Measurements from ENCODE around the gene APLF. TPM values are rescaled to one million over a fixed set of nuclear protein-coding genes. Genes with fewer than 3 reads are reported as not detected.
A peak's percentile ranks its signal among the peaks of the same experiment; 100 is the strongest.

Gene APLF, protein sequence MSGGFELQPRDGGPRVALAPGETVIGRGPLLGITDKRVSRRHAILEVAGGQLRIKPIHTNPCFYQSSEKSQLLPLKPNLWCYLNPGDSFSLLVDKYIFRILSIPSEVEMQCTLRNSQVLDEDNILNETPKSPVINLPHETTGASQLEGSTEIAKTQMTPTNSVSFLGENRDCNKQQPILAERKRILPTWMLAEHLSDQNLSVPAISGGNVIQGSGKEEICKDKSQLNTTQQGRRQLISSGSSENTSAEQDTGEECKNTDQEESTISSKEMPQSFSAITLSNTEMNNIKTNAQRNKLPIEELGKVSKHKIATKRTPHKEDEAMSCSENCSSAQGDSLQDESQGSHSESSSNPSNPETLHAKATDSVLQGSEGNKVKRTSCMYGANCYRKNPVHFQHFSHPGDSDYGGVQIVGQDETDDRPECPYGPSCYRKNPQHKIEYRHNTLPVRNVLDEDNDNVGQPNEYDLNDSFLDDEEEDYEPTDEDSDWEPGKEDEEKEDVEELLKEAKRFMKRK
- 2.4 and 3.3 TPM in 2 replicates for total RNA-seq

DNA sequence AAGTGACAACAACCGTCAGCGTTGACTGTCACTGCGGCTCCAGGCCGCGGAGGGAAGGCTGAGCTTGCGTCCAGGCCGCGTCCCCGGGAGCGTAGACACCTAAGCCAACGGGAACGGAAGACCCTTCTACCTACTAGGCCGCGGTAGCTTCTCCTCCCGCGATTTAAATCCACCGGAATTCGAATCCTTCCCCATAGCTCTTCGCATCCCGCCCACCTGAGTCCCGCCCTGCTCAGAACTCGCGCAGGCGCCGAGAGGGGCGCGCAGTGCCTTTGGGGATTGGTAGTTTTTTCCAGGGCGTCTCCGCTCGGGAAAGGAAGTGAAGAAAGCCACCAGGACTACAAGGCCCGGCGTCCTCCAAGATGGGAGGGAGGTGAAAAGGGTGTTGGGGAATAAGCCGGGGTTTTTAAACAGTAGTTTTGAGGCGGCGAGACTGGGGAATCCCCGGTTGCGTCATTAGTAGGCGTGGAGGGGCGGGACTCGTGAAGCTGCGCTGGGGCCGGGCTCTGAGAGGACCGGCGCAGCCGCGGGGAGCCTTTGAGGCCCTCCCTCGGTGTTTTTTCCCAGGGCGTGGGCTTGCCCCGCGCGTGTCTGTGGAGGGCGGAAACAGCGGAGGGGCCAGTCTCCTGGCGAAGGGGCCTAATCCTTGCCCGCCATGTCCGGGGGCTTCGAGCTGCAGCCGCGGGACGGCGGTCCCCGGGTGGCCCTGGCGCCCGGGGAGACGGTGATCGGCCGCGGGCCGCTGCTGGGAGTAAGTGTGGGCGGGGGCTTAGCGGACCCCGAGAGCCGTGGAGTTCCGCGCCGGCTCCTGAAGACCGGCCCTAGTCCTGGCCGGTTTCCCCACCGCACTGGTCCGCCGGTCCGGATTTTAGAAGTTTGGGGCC lies at the start of gene APLF, which contains the start of gene FBXO48:
APLF (plus strand) TSS at position 509 of the 884 bp plus-strand sequence; CDS start at position 656, 147 bp downstream.
FBXO48 (minus strand) TSS at position 218 of the 884 bp plus-strand sequence. CDS start 2,149 bp downstream, outside the sequence.
- peak; percentile 96 for DNase-seq (ENCODE audit: extremely low read depth, low read depth, low spot score)

DNA sequence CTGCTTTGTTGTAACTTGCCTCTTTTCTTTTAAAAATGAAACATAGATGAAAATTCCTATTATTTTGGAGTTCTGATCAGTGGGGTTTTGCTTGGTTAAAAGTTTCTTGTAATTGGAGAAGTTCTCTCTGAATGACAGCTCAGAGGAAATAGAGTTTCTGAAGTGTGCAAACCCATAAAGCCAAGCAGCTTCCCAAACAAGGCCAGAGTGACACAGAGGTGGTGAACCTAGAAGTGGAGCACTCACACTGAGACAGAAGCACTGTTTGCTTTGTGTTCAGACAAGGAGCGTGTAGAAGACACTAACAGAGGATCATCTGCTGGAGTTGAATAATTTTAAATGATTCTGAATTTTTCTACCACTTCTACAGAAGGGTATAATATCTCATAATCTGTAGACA lies 49.5 kb upstream of the APLF start:
- no peak for DNase-seq (ENCODE audit: extremely low read depth, low read depth, low spot score)

DNA sequence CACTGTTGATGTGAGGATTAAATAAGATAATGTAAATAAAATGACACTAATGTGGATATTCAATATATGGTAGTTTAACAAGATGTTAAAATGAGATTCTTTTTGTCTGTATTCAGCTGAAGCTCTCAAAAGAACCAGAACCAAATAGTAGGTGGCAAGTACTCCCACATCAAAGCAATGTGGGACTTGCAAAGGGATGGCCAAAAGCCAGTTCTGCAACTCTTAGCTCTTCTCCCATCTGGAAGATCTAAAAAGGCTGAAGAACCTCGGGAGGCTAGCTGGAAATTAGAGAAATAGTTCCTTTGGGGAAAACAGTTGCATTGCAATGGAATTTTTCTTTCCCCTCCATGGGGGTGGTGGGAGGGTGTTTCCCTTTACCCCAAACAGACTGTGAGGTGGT lies 49.0 kb upstream of the APLF start:
- DNase-seq (ENCODE audit: extremely low read depth, low read depth, low spot score): no peak

DNA sequence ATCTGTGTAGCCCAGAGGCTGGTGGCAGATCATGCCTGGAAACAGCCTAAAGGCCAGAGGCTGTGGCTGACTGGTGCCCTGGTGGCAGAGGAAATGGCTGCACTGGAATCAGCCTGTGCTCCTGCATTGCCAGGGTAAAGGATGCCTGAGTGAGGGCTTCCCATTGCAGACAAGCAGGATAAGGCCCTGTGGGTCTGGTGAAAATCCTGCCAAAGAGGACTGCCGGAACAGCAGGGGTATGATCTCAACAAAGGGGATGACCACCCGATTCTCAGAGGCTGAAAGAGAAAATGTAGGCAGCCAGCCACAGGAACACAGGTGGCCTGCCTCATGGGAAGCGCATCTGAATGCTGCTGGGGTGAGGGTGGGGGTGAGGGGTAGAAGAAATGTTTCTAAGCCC lies 48.5 kb upstream of the APLF start:
- DNase-seq (ENCODE audit: extremely low read depth, low read depth, low spot score): no peak

DNA sequence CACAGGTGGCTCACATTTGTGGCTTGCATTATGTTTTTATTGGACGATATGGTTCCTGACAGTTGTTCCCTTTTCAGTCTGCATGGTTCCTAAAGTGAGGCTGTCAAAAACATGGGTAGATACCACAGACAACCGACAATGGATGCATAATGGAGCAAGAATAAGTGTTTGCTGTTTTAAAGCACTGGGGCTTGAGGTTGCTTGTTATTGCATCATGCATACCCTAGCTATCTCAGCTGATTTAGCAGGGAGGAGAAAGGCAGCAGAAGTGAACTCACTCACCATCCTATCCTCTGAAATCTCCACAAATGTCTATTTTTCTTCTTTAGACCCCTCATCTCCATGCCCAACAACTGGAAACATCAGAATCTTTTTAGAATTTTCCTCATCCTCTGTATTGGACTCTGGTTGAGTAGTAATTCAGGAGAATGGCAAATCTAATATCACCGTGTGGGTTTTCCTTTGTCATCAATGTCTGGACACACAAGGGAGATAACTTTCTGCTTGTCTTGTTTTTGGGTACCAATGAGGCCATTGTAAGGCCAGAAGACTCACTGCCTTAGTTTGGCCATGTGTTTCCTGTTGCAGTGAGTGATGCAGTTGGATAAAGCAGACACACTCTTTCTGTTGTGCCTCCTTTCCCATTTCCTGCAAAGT lies 47.0 kb upstream of the APLF start:
- no peak for DNase-seq (ENCODE audit: extremely low read depth, low read depth, low spot score)

DNA sequence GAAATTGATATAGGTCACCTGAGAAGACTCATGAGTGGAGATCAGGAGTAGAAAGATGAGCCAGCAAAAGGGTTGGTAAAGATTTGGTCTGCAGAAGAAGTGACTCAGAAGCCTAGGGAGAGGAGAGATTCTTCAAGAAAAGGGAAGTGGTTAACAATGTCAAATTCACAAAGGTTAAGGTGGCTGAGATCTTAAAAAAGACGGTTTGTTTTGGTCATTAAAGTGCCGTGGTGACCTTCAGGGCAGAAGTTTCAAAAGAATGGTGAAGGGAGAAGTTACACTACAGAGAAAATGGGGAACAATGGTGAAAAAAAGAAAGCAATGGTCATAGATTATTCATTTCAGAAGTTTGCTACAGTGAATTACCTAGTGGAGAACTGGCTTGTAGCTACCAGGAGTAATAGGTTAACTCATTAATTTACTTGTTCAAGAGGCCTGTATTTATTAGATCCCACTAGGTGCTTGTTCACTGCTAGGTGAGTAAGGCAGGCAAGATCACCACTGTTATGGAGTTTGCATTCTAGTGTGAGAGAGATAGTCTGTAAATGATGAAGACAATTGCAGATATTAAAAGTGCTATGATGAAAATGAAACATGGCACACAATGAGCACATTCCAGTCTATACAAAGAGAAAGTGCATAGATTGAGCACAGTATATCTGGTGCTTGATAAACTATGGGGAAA lies 43.3 kb upstream of the APLF start:
- no peak for DNase-seq (ENCODE audit: extremely low read depth, low read depth, low spot score)

DNA sequence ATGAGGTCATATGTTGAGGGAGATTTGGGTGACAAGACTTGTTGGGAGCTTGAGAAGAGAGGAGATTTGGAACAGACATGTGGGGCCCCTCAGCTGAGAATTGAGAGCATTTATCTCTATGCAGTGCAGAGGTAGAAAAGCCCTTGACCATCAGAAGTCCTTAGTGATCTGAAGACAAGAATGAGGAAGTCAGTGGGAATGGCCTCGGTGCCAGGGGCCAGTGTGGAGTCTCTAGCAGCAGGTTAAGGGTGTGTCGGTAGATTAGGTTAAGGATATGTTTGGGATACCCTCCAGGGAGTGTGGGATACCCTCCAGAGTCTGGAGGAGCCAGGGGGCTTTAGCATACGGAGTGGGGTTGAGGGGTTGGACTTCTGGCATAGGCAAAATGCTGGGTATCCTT lies 41.9 kb upstream of the APLF start:
- DNase-seq (ENCODE audit: extremely low read depth, low read depth, low spot score): no peak

DNA sequence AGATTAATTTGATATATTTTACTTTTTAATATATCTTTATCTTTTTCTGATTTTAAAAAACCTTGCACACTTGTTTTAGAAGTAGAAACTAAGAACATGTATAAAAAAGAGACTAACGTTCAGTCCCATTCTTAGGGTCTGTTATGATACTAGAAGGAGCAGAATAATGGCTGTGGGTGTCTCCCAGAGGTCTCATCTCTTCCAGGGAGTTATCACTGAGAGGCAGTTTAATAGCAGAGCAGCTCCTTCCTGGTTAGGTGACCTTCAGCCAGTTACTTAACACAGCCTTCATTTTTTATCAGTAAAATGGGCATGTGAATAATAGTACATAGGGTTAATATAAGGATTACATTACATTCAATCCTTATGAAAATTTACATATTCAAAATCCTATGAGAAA lies 40.9 kb upstream of the APLF start:
- DNase-seq (ENCODE audit: extremely low read depth, low read depth, low spot score): no peak

DNA sequence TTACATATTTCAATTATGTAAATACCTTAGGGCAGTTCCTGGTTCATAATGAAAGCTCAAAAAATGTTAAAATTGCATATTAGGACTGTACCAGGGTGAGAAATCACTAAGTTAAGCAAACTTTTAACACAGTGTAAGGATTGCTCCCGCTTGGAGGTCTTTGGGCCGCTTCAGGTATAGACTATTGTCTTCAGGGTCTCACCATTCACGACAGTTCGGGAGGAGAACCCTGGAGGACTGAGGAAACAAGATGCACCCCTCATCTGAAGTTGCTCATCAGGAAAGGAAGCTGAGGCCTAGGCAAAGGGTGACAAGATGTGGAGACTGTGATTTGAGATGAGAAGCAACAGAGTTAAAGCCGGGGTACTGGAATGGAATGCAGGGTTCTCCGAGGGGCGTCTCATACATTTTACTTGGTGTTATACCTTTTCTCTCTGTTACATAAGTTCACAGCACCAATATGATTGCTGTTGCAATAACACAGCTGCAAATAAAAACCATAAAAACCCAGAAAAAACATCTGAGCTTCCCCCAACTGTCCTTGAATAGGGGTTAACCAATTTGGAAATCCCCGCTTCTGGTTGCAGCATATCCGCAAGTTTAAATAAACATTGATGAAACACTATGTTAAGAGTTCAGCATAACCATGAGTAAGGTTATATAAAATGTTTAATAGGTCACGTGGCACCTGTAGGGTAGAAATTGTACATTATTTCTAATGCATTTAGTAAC lies 40.4 kb upstream of the APLF start:
- DNase-seq (ENCODE audit: extremely low read depth, low read depth, low spot score): no peak

DNA sequence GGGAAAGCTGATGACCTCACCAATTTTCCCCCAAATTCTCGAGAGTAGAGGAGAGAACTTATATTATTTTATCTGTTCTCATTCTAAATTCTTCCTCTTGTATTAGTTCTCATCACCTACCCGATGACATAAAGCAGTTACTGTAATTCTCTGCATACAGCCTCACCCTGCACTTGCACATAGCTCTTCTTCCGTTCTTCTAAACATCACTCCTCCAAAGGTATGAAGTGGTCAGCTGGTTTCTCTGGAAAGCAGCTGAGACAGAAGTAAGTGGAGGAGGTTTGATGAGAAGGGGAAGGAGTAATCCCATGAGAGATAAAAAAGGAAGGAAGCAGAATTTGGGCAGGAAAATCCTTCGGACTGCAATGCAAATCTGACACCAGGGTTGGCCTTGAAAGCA lies 39.3 kb upstream of the APLF start:
- no peak for DNase-seq (ENCODE audit: extremely low read depth, low read depth, low spot score)

DNA sequence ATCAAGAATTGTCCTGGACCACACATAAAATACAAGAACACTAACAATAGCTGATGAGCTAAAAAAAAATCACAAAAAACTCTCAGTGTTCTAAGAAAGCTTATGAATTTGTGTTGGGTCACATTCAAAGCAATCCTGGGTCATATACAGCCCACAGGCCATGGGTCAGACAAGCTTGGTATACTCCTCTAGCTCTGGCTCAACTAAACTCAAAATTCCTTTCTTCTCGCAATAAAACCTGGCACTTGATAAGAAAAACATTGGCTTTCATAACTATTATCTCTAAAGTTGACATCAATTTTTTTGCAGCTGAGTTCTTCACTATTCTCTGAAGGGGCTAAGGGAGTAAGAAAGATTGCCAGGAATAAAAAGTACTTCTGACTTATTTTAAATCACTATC lies 38.6 kb upstream of the APLF start:
- no peak for DNase-seq (ENCODE audit: extremely low read depth, low read depth, low spot score)

DNA sequence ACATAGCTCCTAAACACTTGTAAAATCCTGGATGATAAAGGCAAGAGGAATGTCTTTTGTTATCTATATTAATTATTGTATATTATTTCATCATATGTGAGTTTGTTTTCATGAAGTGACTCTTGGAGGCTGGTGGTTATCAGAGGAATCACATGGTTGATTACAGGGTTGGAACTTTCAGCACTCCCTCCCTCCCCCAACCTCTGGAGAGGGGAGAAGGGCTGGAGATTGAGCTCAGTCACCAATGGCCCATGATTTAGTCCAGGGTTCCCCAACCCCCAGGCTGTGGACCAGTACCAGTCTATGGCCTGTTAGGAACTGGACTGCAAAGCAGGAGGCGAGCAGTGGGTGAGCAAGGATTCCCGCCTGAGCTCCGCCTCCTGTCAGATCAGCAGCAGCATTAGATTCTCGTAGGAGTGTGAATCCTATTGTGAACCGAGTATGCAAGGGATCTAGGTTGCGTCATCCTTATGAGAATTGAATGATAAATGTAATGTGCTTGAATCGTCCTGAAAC lies 38.0 kb upstream of the APLF start:
- DNase-seq (ENCODE audit: extremely low read depth, low read depth, low spot score): no peak

DNA sequence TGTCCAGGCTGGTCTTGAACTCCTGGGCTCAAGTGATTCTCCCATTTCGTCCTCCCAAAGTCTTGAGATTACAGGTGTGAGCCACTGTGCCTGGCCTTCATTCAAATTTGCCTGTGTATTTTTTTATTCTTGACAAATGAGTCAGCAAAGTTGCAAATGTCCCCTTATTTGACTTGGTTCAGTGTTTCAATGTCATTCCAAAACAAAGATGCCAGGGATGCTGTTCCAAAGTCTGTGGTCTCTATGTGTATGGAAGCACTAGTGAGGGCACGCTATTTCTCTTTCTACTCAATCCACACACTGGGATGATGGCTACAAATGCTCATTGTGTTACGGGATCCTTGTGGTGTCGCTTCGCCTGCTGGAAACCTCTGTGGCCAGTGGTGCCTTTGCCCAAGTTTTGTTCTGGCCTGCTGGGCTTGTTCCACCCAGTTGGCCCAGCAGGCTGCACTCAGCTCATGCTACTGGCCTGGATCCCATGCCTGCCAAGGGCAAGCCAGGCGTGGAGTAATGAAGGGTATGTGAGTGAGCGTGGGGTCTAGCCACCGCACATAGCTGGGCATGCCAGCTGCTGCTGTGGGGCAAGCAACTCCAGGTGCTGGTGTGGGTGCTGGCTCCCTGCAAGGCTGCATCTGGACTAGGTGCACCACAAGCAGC lies 35.9 kb upstream of the APLF start:
- no peak for DNase-seq (ENCODE audit: extremely low read depth, low read depth, low spot score)

DNA sequence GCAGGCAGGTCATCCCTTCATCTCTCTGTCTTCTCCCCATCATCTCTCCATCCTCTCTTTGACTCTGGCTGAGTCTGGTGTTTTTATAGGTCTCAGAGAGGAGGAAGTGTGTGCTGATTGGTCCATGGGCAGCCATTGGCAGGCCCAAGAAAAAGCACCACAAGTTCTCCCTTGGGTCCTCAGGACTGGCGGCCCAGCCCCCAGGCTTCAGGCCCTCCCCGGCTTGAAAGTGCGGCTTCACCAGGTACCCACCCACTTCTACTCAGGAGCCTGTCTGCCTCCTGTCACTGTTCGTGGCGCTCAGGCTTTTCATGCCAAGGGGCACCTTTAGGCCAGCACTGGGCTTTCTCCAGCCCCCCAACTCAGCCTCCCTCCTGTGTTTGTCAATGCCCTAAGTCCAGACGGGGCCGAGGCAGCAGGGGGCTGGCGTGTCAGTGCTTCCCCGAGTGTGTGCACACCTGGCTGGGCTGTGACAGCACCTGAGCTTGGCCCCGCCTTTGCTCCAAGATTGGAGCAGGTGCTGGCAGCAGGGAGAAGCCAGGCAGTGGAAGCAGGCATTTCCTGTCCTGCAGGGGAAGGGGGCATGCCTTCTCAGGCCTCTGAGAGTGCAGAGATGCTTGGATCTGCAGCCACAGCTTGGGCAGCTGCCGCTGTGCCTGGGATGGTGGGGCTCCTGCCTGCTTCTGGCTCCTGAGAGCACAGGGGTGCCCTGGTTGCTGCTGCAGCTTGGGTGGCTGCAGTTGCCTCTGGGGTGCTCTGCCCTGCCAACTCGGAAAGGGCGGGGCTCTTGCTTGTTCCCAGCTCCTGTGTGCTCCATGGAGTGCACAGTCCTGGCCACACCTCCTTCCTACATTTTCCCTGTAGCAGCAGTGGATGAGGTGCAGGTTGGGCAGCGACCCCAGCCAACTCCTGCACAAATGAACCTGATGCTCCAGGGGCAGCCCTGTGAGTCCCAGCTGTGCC lies 34.4 kb upstream of the APLF start:
- no peak for DNase-seq (ENCODE audit: extremely low read depth, low read depth, low spot score)

DNA sequence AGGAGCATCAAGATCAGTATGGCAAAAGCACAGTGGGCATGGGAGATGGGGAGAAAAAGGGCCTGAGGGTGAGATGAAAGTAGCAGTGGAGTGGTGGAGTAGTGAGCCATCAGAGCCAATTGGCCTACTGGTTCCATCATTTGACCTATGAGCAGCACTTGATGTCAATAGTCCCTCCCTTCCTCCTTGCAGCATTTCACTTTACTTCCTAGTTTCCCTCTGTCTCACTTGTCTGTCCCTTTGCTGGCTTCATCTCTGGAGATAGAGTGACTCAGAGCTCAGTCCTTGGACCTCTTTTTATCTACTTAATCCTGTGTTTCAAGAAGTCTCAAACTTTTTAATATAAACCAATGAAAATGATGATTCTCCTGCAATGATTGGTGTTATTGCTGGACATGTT lies 32.4 kb upstream of the APLF start:
- DNase-seq (ENCODE audit: extremely low read depth, low read depth, low spot score): no peak

DNA sequence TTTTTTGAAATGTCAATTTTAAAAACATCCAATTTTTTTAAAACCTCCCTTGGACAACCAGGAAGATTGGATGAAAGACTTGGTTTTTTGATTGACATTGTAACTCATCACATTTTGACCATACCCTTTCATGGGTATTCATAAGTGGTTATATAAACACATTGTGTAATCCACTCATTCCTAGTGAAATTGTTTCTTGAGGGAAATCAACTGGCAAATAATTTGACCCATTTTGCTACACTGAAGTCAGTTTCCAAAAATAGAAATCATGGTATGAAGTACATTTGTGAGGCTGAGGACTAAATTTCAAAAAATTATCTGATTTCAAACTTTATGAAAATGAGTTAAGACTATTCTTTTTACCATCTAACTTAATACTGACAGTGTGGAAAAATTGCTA lies 31.8 kb upstream of the APLF start:
- no peak for DNase-seq (ENCODE audit: extremely low read depth, low read depth, low spot score)

DNA sequence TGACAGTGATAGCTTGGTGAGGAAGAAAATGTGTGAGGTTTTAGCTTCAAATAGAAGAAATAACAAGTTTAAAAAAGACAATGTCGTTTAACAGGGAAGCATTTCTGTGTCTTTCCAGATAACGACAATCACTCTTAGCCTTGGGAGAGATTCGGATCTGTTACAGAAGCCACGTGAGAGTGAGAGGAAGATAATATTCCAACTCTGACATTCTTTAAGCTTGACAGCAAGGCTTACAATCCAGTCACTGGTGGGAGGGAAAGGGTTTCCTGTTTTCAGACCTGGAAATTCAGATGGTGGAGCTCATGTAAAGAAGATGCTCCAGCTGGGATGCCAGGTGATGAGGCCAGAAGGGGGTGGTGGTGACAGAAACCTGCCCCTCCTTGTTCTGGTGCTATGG lies 31.1 kb upstream of the APLF start:
- no peak for DNase-seq (ENCODE audit: extremely low read depth, low read depth, low spot score)
